Mesenchymal stem cell (in vitro differentiated cells and primary cell): Measurements from ENCODE around the gene RNH1.
"Not testable (repeated sequence)": the region's sequence is repeated elsewhere in the genome, so short reads cannot be mapped to it uniquely, and the experiment has no call there.

Experiments used
- DNase-seq: peaks from one replicate; pipeline ENCODE4 v3.0.0-alpha.2; 2013
- H2AFZ ChIP-seq: one replicate; pipeline ENCODE4 v1.6.1; 2013; ENCODE audit warnings: low read depth, mild to moderate bottlenecking, control low read depth, inconsistent platforms, low read length, moderate library complexity
- H2AK5ac ChIP-seq: 2 replicates; pipeline ENCODE4 v1.6.1; 2013; ENCODE audit warnings: low read length, moderate library complexity, mild to moderate bottlenecking, inconsistent platforms; ENCODE audit not compliant: severe bottlenecking
- H2BK120ac ChIP-seq: one replicate; pipeline ENCODE4 v1.6.1; 2013; ENCODE audit warnings: low read depth, mild to moderate bottlenecking, inconsistent platforms, low read length, moderate library complexity
- H2BK12ac ChIP-seq, 2 experiments: one replicate each; pipeline ENCODE4 v1.6.1; 2013; ENCODE audit warnings: inconsistent platforms in 2 of 2, low read length in 2 of 2, mild to moderate bottlenecking in 2 of 2, moderate library complexity in 2 of 2, control low read depth in 1 of 2
- H2BK15ac ChIP-seq: one replicate; pipeline ENCODE4 v1.6.1; 2013; ENCODE audit warnings: mild to moderate bottlenecking, low read depth, inconsistent platforms; ENCODE audit not compliant: poor library complexity, severe bottlenecking
- H2BK5ac ChIP-seq: 2 replicates; pipeline ENCODE4 v1.6.1; 2013; ENCODE audit warnings: low read depth, mild to moderate bottlenecking, low read length, control low read depth, inconsistent platforms; ENCODE audit not compliant: poor library complexity, severe bottlenecking
- H3K14ac ChIP-seq, 2 experiments: one replicate each; pipeline ENCODE4 v1.6.1; 2013; ENCODE audit warnings: inconsistent platforms in 2 of 2, low read length in 2 of 2, control low read depth in 1 of 2, mild to moderate bottlenecking in 1 of 2, moderate library complexity in 1 of 2
- H3K18ac ChIP-seq, 2 experiments: one replicate each; pipeline ENCODE4 v1.6.1; 2013; ENCODE audit warnings: inconsistent platforms in 2 of 2, low read length in 2 of 2, control low read depth in 1 of 2, low read depth in 1 of 2, mild to moderate bottlenecking in 1 of 2
- H3K23ac ChIP-seq, 2 experiments: one replicate each; pipeline ENCODE4 v1.6.1; 2013; ENCODE audit warnings: inconsistent platforms in 2 of 2, low read length in 2 of 2, mild to moderate bottlenecking in 2 of 2, moderate library complexity in 2 of 2, control low read depth in 1 of 2
- H3K27ac ChIP-seq: 2 replicates; pipeline ENCODE4 v1.5.1; 2013; ENCODE audit warnings: mild to moderate bottlenecking, moderate library complexity, low read length, control low read depth, inconsistent platforms; ENCODE audit not compliant: poor library complexity, severe bottlenecking
- H3K27me3 ChIP-seq, 2 experiments: 2 replicates each; pipeline versions ENCODE4 v1.6.1 to v1.7.0; 2013; ENCODE audit warnings: low read length in 2 of 2, mild to moderate bottlenecking in 2 of 2, moderate library complexity in 2 of 2, control low read depth in 1 of 2, inconsistent platforms in 1 of 2; ENCODE audit not compliant: control insufficient read depth in 1 of 2, insufficient read depth in 1 of 2
- H3K36me3 ChIP-seq, 2 experiments: 2 replicates each; pipeline versions ENCODE4 v1.6.1 to v1.7.0; 2013; ENCODE audit warnings: low read length in 2 of 2, control low read depth in 1 of 2, inconsistent platforms in 1 of 2, low read depth in 1 of 2, mild to moderate bottlenecking in 1 of 2; ENCODE audit not compliant: insufficient read depth in 2 of 2, control insufficient read depth in 1 of 2
- H3K4ac ChIP-seq, 2 experiments: one replicate each; pipeline ENCODE4 v1.6.1; 2013; ENCODE audit warnings: inconsistent platforms in 2 of 2, low read length in 2 of 2, mild to moderate bottlenecking in 2 of 2, moderate library complexity in 2 of 2, control low read depth in 1 of 2, low read depth in 1 of 2
- H3K4me1 ChIP-seq: 2 replicates; pipeline ENCODE4 v1.6.1; 2013; ENCODE audit warnings: low read depth, low read length, control low read depth; ENCODE audit not compliant: control insufficient read depth, insufficient read depth
- H3K4me2 ChIP-seq: 2 replicates; pipeline ENCODE4 v1.6.1; 2013; ENCODE audit warnings: low read length, mild to moderate bottlenecking, inconsistent platforms; ENCODE audit not compliant: poor library complexity, severe bottlenecking
- H3K4me3 ChIP-seq, 2 experiments: 2 replicates each; pipeline versions ENCODE4 v1.5.1 to v1.7.0; 2013; ENCODE audit warnings: low read length in 2 of 2, mild to moderate bottlenecking in 2 of 2, control low read depth in 1 of 2, low read depth in 1 of 2; ENCODE audit not compliant: insufficient read depth in 1 of 2
- H3K79me1 ChIP-seq: replicated peaks from 2 replicates; pipeline ENCODE4 v1.6.1; 2013; ENCODE audit warnings: mild to moderate bottlenecking, control low read depth, low read length, inconsistent platforms; ENCODE audit not compliant: poor library complexity, severe bottlenecking
- H3K9ac ChIP-seq: 2 replicates; pipeline ENCODE4 v1.7.0; 2013; ENCODE audit warnings: mild to moderate bottlenecking, low read length, moderate library complexity
- H3K9me3 ChIP-seq: 2 replicates; pipeline ENCODE4 v1.7.0; 2013; ENCODE audit warnings: mild to moderate bottlenecking, low read length; ENCODE audit not compliant: control insufficient read depth
- H4K8ac ChIP-seq: one replicate; pipeline ENCODE4 v1.6.1; 2013; ENCODE audit warnings: inconsistent platforms, mild to moderate bottlenecking, low read length, moderate library complexity
- H4K91ac ChIP-seq: one replicate; pipeline ENCODE4 v1.6.1; 2013; ENCODE audit warnings: mild to moderate bottlenecking, low read length, inconsistent platforms
- WGBS: methylation state at CpG from one replicate; pipeline ENCODE4 v1.1.7; 2013; ENCODE audit warnings: mixed read lengths; 5-methylcytosine and 5-hydroxymethylcytosine counted together

Gene RNH1

DNA sequence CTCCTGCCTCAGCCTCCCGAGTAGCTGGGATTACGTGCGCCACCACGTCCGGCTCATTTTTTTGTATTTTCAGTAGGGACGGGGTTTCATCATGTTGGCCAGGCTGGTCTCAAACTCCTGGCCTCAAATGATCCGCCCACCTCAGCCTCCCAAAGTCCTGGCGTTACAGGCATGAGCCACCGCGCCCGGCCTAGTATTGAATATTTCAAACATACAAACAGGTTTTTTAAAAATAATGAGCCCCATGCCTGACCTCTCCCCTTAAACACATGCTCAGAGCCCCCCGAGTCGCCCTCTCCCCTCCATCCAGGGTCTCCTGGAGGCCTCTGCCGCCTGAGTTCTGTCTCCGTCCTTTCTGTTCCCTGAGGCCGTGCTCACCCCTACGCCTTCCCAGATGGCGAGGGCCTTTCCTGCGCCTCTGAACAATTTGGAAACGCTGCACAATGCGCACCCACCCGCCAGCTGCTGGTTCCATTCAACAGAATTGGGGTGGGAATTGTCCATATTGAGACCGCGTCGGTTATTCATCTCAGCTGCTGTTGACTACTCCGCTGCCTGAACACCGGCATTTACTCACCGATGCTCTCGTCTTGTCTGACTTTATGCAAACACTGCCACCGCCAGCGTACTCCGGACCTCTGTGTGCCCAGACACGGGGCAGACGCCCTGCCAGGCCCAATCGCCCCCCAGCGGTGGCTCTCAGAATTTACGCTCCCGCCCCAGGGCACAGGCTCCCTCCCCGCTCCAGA lies 13.6 kb upstream of the RNH1 start:
- no peak overlapping the region for H3K23ac ChIP-seq
- H4K91ac ChIP-seq = no peak overlapping the region
- no peak overlapping the region for H3K18ac ChIP-seq
- no peak overlapping the region for H2AK5ac ChIP-seq
- H3K4me1 ChIP-seq = peaks cover 13% of the 10 kb centered on the region
- H2BK5ac ChIP-seq = no peak overlapping the region
- peak; percentile 20 for DNase-seq
- H2AFZ ChIP-seq = no peak overlapping the region
- no peak overlapping the region for H3K4me2 ChIP-seq
- H3K36me3 ChIP-seq = peaks cover 0 to 3% of the 10 kb centered on the region in 2 experiments
- 93% methylated on average over 39 of the region's 39 CpGs for whole genome bisulfite sequencing
- peaks cover 3% of the 10 kb centered on the region for H3K9me3 ChIP-seq
- H3K14ac ChIP-seq = no peak overlapping the region
- no peak overlapping the region for H2BK12ac ChIP-seq
- no peaks in the 10 kb centered on the region for H3K27me3 ChIP-seq
- no peak overlapping the region for H2BK120ac ChIP-seq
- H2BK15ac ChIP-seq = no peak overlapping the region
- H3K4ac ChIP-seq = no peak overlapping the region
- H4K8ac ChIP-seq = no peak overlapping the region
- H3K79me1 ChIP-seq = peaks cover 2% of the 10 kb centered on the region
- H3K4me3 ChIP-seq = no peak overlapping the region
- no peak overlapping the region for H3K27ac ChIP-seq
- H3K9ac ChIP-seq = no peak overlapping the region

DNA sequence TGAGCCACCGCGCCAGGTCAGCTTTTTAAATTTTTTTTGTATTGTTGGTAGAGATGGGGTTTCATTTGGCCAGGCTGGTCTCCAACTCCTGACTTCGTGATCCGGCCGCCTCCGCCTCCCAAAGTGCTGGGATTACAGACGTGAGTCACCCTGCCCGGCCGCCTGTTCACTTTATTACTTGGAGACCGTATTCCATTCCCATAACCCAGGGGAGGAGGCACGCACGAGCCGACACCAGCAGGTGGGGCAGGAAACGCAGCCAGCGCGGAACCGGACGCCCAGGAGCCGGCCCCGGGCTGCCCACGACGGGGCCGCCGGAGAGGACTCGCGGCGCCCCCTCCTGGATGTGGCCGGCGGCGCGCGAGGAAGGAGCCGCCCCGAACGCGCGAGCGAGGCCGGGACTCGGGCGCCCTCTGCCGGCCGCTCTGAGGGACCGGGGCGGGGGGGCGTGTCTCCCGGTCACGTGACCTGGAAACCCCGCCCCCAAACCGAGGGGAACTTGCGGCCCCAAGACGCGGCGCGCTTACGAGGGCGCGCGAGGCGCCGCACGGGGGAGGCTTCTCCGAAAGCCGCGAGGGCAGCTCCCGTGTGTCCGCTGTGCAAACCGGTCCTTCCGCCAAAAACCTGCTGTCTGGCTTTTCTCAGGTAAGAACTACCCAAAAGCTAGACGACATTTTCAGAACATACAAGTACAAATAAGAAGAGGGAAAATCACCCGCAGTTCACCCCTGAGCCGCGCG lies 11.6 kb upstream of the RNH1 start:
- Histone ChIP-seq H3K4me1 (peaks cover 13% of the 10 kb centered on the region), H3K18ac (no peak overlapping the region), H2AK5ac (no peak overlapping the region), H2BK5ac (no peak overlapping the region), H2AFZ (peak overlapping the region; percentile 19), H2BK120ac (no peak overlapping the region), H3K23ac (no peak overlapping the region), H4K8ac (peak overlapping the region; percentile 72), H2BK12ac (no peak overlapping the region), H3K4ac (no peak overlapping the region), H3K9ac (peak overlapping the region; percentile 77), H4K91ac (no peak overlapping the region), H3K36me3 (peaks cover 15 to 16% of the 10 kb centered on the region in 2 experiments), H2BK15ac (no peak overlapping the region), H3K27me3 (no peaks in the 10 kb centered on the region), H3K14ac (no peak overlapping the region), H3K9me3 (peaks cover 3% of the 10 kb centered on the region), H3K79me1 (peaks cover 2% of the 10 kb centered on the region), H3K27ac (peak overlapping the region; percentile 81), H3K4me3 (peak overlapping the region in 1 of 2 experiments; percentile 72), H3K4me2 (peak overlapping the region; percentile 58)
- WGBS = 19% methylated on average over 61 of the region's 74 CpGs
- peak; percentile 94 for DNase-seq

DNA sequence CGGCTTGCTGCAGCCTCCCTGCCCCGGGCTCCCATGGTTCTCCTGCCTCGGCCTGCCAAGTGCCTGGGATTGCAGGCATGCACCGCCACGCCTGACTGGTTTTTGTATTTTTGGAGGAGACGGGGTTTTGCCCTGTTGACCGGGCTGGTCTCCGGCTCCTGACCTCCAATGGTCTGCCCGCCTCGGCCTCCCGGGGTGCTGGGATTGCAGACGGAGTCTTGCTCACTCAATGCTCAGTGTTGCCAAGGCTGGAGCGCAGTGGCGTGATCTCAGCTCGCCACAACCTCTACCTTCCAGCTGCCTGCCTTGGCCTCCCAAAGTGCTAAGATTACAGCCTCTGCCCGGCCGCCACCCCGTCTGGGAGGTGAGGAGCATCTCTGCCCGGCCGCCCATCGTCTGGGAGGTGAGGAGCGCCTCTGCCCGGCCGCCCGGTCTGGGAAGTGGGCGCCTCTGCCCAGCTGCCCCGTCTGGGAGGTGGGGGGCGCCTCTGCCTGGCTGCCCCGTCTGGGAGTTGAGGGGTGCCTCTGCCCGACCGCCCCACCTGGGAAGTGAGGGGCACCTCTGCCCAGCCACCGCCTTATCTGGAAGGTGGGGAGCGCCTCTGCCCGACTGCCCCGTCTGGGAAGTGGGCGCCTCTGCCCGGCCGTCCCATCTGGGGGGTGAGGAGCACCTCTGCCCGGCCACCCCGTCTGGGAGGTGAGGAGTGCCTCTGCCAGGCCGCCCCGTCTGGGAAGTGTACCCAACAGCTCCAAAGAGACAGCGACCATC lies 10.1 kb upstream of the RNH1 start:
- H3K4me3 ChIP-seq, H3K79me1 ChIP-seq, H3K9me3 ChIP-seq, H4K8ac ChIP-seq, H3K23ac ChIP-seq, H3K27me3 ChIP-seq, H2AFZ ChIP-seq, H3K18ac ChIP-seq, H2BK15ac ChIP-seq, H3K4ac ChIP-seq, H2BK12ac ChIP-seq, H2BK120ac ChIP-seq, DNase-seq, H3K9ac ChIP-seq, H3K14ac ChIP-seq, H2BK5ac ChIP-seq: not testable (repeated sequence)
- H3K36me3 ChIP-seq = peaks cover 22 to 24% of the 10 kb centered on the region in 2 experiments
- peak overlapping the region; percentile 67 for H3K27ac ChIP-seq
- WGBS = 97% methylated on average over 42 of the region's 43 CpGs
- H4K91ac ChIP-seq = peak overlapping the region; percentile 7
- H3K4me2 ChIP-seq = peak overlapping the region; percentile 12
- peak overlapping the region; percentile 55 for H2AK5ac ChIP-seq
- peaks cover 14% of the 10 kb centered on the region for H3K4me1 ChIP-seq

DNA sequence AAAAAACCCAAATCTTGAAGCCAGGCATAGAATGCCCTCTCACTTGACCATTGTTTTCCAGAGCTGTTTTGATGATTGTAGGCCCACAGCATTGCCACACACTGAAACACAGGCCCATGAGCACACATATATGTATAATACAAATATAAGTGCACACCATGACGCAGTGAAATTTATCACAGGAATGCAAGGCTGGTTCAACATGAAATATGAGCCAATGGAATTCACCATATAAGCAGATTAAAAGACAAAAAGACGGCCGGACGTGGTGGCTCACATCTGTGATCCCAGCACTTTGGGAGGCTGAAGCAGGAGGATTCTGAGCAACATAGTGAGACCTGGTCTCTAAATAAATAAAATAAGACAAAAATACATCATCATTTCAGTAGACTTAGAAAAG lies 9.4 kb upstream of the RNH1 start:
- Histone ChIP-seq H3K4ac (no peak overlapping the region), H3K23ac (no peak overlapping the region), H2BK5ac (no peak overlapping the region), H3K27ac (no peak overlapping the region), H3K27me3 (no peaks in the 10 kb centered on the region), H2BK12ac (no peak overlapping the region), H4K8ac (no peak overlapping the region), H2AFZ (no peak overlapping the region), H3K14ac (no peak overlapping the region), H3K9ac (no peak overlapping the region), H3K18ac (no peak overlapping the region), H3K9me3 (peaks cover 3% of the 10 kb centered on the region), H2AK5ac (no peak overlapping the region), H3K4me2 (no peak overlapping the region), H3K4me3 (no peak overlapping the region), H3K4me1 (peaks cover 14% of the 10 kb centered on the region), H2BK120ac (no peak overlapping the region), H3K36me3 (peaks cover 29% of the 10 kb centered on the region in 2 experiments), H3K79me1 (peaks cover 4% of the 10 kb centered on the region), H2BK15ac (no peak overlapping the region), H4K91ac (no peak overlapping the region)
- 97% methylated on average over 4 of the region's 4 CpGs for WGBS
- DNase-seq = no peak
